ENCODE data around the gene PALM2AKAP2. TPM values are rescaled to one million over a fixed set of nuclear protein-coding genes. Genes with fewer than 3 reads are reported as not detected.

The PALM2AKAP2 gene
- total and polyA plus RNA-seq, 2 donors (not counting 3 experiments of a cell fraction or from before 2014, with no cell fraction given) = 0.01 TPM; not detected in 1

GRCh38 chr9:109776391-109776790 is 3.6 kb upstream of the PALM2AKAP2 start:
- Histone ChIP-seq H3K9me3 (replicated peaks; ENCODE audit: control insufficient read depth, insufficient read depth, low read length) (no peaks in the 10 kb centered on the region), H2AFZ (ENCODE audit: low read depth, low read length) (no peak overlapping the region), H3K27ac (ENCODE audit: insufficient read depth, low read depth, low read length) (no peak overlapping the region), H3K4me1 (ENCODE audit: control insufficient read depth, extremely low read depth, insufficient read depth, low read length) (no peaks in the 10 kb centered on the region), H3K4me2 (ENCODE audit: insufficient read depth, low read length) (no peak overlapping the region), H3K9ac (replicated peaks; ENCODE audit: extremely low read depth, insufficient read depth, low read length) (no peak overlapping the region), H3K36me3 (ENCODE audit: control insufficient read depth in 2 of 2, extremely low read depth in 1 of 2, insufficient read depth in 2 of 2, low read length in 2 of 2) (no peaks in the 10 kb centered on the region), H3K9me1 (replicated peaks; ENCODE audit: control insufficient read depth, extremely low read depth, insufficient read depth, low read length) (no peaks in the 10 kb centered on the region), H3K79me2 (ENCODE audit: control insufficient read depth, insufficient read depth, low read length) (no peaks in the 10 kb centered on the region), H3K4me3 (replicated peaks in 1 of 3; ENCODE audit: insufficient read depth in 1 of 3, low read depth in 1 of 3, low read length in 3 of 3) (no peak overlapping the region), H4K20me1 (replicated peaks; ENCODE audit: control insufficient read depth, extremely low read depth, insufficient read depth, low read length) (no peaks in the 10 kb centered on the region), H3K27me3 (ENCODE audit: control insufficient read depth in 2 of 2, insufficient read depth in 2 of 2, low read length in 2 of 2) (peaks cover 16 to 17% of the 10 kb centered on the region in 2 experiments)
- DNase-seq (ENCODE audit: low read depth, low spot score) (no peak), FAIRE-seq (no peak)
- BruUV-seq (replicated peaks) = no TSS peak
- POLR2A ChIA-PET = no interaction called here
- TF ChIP-seq JUN (IDR thresholded peaks at IDR 0.05; ENCODE audit: borderline replicate concordance, insufficient read depth, insufficient read length, low read depth) (no peak), FOS (IDR thresholded peaks at IDR 0.05; ENCODE audit: borderline replicate concordance, insufficient read depth, low read length) (no peak)
- CTCF ChIA-PET = no interaction called here
- intact Hi-C loops (cut with micrococcal nuclease) = no loop called here
- dilution Hi-C loops (cut with MboI; ENCODE audit: extremely low pct_ligation_motif_present, low sequenced_read_pairs) = no loop called here

- FAIRE-seq = no peak
- Histone ChIP-seq H3K79me2 (ENCODE audit: control insufficient read depth, insufficient read depth, low read length) (no peaks in the 10 kb centered on the region), H4K20me1 (replicated peaks; ENCODE audit: control insufficient read depth, extremely low read depth, insufficient read depth, low read length) (no peaks in the 10 kb centered on the region), H3K27me3 (ENCODE audit: control insufficient read depth in 2 of 2, insufficient read depth in 2 of 2, low read length in 2 of 2) (peaks cover 22 to 23% of the 10 kb centered on the region in 2 experiments), H3K27ac (ENCODE audit: insufficient read depth, low read depth, low read length) (no peak overlapping the region), H2AFZ (ENCODE audit: low read depth, low read length) (no peak overlapping the region), H3K4me2 (ENCODE audit: insufficient read depth, low read length) (peak overlapping the region; percentile 1), H3K9ac (replicated peaks; ENCODE audit: extremely low read depth, insufficient read depth, low read length) (no peak overlapping the region), H3K4me1 (ENCODE audit: control insufficient read depth, extremely low read depth, insufficient read depth, low read length) (no peaks in the 10 kb centered on the region), H3K9me1 (replicated peaks; ENCODE audit: control insufficient read depth, extremely low read depth, insufficient read depth, low read length) (no peaks in the 10 kb centered on the region), H3K9me3 (replicated peaks; ENCODE audit: control insufficient read depth, insufficient read depth, low read length) (no peaks in the 10 kb centered on the region), H3K36me3 (ENCODE audit: control insufficient read depth in 2 of 2, extremely low read depth in 1 of 2, insufficient read depth in 2 of 2, low read length in 2 of 2) (no peaks in the 10 kb centered on the region), H3K4me3 (replicated peaks in 1 of 3; ENCODE audit: insufficient read depth in 1 of 3, low read depth in 1 of 3, low read length in 3 of 3) (peak overlapping the region in 1 of 3 experiments; percentile 12)
- dilution Hi-C loops (cut with MboI; ENCODE audit: extremely low pct_ligation_motif_present, low sequenced_read_pairs) = no loop called here
- BruUV-seq (replicated peaks) = no TSS peak
- intact Hi-C loops (cut with micrococcal nuclease) = no loop called here
- no peak for DNase-seq (ENCODE audit: low read depth, low spot score)
- ChIA-PET CTCF (no interaction called here), POLR2A (no interaction called here)
- no peak for TF ChIP-seq POLR2AphosphoS5 (IDR thresholded peaks at IDR 0.05; ENCODE audit: insufficient read depth, low read depth, low read length)
- TF ChIP-seq MAX (IDR thresholded peaks at IDR 0.05; ENCODE audit: insufficient read depth, insufficient read length) = no peak
- TF ChIP-seq GATA2 (IDR thresholded peaks at IDR 0.05; ENCODE audit: insufficient read depth, insufficient read length, low read depth, low read length) = no peak
- no peak for TF ChIP-seq FOS (IDR thresholded peaks at IDR 0.05; ENCODE audit: borderline replicate concordance, insufficient read depth, low read length)
- no peak for TF ChIP-seq CTCF (IDR thresholded peaks at IDR 0.05; ENCODE audit: extremely low read depth in 1 of 2, insufficient read depth in 1 of 2, low read depth in 1 of 2, low read length in 2 of 2)
- TF ChIP-seq EZH2 (IDR thresholded peaks at IDR 0.05; ENCODE audit: borderline replicate concordance, low read depth, low read length, severe bottlenecking) = no peak
- TF ChIP-seq MYC (IDR thresholded peaks at IDR 0.05; ENCODE audit: low read depth, low read length) = no peak
- TF ChIP-seq POLR2A (IDR thresholded peaks at IDR 0.05; ENCODE audit: low read depth, low read length) = no peak
- no peak for TF ChIP-seq JUN (IDR thresholded peaks at IDR 0.05; ENCODE audit: borderline replicate concordance, insufficient read depth, insufficient read length, low read depth)
These were observed 545 bp downstream of the PALM2AKAP2 start for GRCh38 chr9:109780453-109781033.
